CD4-positive, alpha-beta T cell treated with Interferon gamma for 1 hour (primary cell): ENCODE data around the gene AHSG.
A peak's percentile ranks its signal among the peaks of the same experiment; 100 is the strongest.

Experiments
- DNase-seq: peaks from one replicate; pipeline ENCODE4 v3.0.0-alpha.2; 2020

The AHSG gene

DNA sequence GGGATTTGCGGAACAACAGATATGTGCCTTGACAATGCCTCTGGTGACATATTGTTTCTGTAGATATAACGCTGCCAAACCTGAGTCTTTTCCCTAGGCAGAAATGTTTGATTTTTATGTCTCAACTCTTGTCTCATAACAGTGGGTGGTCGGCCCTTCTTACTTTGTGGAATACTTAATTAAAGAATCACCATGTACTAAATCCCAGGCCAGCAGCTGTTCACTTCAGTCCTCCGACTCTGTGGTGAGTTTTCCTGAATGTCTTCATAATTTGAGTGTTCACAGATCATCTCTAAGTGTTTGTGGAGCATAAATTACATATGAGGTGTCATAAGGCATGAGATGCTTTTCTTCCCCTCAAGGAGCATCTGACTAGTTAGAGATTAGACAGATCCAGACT is 33.2 kb downstream of the AHSG start:
- DNase-seq, result no peak

DNA sequence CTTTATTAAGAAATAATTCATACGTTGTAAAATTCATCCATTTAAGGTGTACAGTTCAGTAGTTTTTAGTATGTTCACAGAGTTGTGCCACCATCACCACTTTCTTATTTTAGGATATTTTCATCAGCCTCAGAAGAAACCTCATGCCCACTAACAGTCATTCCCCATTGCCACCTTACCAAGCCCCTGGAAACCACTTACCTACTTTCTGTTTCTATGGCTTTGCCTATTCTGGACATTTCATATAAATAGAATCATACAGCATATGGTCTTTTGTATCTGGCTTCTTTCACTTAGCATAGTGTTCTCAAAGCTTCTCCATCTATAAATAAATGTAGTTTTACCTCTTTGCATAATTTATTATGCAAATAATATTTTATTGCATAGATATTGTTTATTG is 34.0 kb downstream of the AHSG start:
- no peak for DNase-seq

DNA sequence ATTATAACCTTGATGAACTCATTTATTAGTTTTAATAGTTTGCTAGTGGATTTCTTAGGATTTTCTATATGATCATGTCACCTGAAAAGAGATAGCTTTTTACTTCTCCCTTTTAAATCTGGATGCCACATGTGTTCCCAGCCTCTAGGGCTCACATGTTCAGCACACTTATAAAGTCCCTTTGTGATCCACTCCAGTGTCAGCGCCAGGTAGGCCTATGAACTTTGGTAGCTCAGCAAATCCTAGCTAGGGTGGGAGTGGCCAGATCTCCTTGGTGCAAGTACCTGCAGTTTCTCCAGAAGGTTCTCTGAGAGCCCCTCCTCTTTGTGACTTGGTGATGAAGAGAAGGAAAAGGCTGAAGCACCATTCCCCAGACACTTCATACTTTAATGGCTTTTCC is 36.0 kb downstream of the AHSG start:
- no peak for DNase-seq

DNA sequence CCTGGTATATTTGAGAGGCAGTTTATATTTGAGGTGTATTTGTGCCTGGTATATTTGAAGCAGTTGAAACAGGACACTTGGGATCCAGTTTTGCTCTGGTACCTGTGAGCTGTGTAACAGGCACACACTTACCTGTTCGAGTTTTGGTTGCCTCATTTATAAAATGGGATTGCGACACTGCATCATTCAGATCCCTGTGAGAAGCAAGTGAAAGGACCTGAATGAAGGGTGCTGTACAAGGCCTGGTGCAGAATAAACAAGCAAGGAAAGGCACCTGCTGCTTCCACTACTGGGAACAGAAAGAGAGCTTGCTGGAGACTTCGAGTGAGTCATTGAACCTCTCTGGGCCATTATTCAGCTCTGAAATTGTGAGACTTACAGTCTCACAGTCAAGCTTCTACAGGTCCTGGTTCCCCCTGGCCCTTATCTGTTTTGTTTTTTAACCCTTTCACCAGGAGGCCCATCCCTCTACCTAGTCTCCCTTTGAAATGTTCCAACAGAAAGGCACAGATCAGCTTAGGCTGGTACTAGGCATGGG is 38.9 kb downstream of the AHSG start:
- DNase-seq, result no peak

DNA sequence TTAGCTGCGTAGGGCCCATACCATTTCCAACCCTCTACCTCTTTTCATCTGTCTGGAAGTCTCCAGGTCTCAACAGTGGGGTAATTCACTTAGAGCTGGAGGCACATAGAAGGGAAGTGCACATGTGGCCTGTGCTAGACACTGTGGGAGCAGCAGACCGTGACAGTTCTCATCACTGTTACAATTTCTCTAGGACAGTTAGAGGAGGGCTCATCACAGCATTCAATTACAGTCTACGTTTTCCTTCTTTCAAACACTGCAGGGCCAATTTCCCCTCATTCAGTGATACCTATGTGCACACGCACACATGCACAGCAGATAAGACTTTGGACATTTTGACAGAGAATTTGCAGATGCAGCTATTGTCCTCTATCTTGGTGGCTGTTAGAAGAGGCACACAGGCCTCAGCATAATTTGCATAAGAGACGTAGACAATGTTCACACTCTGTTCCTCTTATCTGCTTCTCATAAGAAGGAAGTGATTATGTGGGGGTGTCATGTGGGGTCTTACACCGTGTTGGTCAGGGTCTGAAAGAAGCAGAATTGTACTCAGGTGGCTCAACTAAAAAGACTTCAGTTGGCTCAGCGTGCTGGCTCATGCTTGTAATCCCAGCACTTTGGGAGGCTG is 40.3 kb downstream of the AHSG start:
- DNase-seq, result peak; percentile 4

DNA sequence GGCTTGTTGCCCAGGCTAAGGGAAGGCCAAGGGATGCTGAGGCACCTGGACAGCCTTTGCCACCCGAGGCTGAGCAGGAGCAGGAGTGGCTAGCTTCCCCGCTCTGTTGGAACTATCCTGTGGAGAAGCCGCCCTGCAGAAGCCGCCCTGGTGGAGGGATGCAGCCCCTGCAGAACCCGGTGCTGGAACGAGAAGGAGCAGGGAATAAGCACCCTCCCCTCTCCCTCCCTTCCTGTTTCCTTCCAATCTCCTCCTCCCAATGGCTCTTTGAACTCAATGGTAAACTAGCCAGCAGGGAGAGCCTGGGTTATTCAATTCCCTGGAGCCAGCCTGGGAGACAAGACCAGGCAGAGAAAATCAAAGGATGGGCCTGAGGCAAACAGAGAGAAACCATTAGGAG is 41.1 kb downstream of the AHSG start:
- DNase-seq, result no peak

DNA sequence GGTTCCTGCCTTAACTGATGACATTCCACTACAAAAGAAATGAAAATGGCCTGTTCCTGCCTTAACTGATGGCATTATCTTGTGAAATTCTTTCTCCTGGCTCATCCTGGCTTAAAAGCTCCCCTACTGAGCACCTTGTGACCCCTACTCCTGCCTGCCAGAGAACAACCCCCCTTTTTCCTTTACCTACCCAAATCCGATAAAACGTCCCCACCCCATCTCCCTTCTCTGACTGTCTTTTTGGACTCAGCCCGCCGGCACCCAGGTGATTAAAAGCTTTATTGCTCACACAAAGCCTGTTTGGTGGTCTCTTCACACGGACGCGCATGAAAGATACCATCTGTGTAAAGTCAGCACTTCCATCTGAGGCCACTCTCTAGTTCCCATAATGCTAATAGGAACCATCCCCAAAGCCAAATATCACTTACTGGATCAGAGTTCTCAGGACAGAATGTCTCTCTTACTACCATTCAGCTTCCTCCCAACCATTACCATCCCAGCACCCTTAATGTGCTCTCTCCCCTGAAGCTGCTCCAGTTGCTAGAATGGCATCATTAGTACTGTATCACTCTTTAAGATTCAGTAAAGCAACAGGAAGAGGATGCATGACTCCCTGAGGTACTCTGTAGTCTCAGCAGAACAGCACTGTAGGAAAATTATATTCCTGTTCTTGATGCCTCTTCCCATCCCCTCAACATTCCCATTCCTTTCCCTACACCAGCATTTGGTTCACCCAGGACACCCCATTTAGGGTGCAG is 50.7 kb downstream of the AHSG start:
- no peak for DNase-seq

DNA sequence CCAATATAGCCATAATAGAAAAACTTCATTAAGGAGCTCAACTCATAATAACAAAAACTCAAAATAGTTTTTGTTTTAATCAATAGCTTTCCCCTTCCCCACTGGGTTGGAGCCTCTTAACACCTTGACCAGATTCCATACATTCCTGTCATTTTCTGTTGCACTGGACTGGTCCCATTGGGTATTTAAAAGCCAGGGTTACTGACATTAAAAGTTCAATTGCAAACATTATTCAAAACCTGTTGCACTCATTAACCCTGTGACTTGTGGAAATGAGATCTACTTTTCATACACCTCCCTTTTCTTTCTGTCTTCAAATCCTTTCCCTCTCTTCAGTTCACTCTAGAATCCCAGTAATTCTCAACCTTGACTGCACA is 51.2 kb downstream of the AHSG start:
- no peak for DNase-seq

DNA sequence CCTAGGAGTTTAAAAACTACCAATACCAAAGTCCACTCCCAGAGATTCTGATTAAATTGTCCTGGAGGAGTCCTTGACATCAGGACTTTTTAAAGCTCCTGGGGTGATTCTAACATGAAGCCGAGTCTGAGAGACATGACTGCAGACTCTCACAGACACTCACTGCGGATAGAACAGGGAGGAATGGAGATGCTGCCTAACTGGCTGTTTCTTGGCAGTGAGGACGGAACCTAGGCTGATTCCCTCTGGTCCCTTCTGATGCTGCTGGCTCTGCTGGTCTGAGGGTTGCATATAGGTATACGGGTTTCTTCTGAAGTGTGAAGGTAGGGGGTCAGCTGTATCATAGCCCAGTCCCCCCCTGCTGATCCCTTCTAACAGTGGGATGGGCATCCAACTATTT is 51.6 kb downstream of the AHSG start:
- no peak for DNase-seq

DNA sequence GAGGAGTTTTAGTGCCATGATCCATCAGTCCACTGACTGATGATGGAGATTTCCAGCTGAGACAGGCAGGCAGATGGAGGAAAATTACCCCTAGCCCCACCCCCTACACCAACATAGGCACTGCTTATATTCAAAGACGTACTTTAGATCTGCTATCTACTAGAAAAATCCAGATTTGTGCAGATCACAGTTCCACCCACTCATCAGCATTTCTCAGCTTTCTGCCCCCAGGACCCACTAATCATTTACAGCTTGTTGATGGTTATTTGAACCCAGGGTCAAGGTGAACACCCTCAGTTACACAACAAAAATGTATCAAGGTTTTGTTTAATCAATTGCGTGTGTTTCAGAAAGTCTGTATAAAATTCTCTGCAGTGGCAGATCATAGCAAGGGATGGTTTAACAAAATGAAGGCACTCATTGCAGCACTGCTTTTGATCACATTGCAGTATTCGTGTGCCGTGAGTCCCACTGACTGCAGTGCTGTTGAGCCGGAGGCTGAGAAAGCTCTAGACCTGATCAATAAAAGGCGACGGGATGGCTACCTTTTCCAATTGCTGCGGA is 52.8 kb downstream of the AHSG start, which contains the start of gene HRG:
Gene HRG (plus strand): TSS at position 390 of the 564 bp plus-strand sequence. CDS start 18 bp downstream, at position 408.
- DNase-seq, result no peak

DNA sequence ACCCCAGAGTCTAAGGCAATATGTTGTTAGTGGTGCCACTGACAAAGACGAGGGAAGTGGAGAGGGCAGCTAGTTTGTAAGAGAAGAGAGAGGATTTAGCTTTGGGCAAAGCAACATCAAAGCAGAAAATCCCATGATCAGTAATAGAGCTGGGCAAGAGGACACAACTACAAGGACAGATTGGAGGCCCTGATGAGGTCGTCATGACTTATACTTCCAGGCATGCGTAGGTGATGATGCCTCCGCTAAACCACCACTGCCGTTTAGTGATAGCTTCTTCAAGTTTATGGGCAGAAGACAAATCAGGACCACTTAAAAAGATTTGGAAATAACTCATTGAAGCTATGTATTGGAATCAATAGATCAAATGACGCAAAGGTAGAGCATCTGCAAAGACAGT is 55.6 kb downstream of the AHSG start:
- no peak for DNase-seq

DNA sequence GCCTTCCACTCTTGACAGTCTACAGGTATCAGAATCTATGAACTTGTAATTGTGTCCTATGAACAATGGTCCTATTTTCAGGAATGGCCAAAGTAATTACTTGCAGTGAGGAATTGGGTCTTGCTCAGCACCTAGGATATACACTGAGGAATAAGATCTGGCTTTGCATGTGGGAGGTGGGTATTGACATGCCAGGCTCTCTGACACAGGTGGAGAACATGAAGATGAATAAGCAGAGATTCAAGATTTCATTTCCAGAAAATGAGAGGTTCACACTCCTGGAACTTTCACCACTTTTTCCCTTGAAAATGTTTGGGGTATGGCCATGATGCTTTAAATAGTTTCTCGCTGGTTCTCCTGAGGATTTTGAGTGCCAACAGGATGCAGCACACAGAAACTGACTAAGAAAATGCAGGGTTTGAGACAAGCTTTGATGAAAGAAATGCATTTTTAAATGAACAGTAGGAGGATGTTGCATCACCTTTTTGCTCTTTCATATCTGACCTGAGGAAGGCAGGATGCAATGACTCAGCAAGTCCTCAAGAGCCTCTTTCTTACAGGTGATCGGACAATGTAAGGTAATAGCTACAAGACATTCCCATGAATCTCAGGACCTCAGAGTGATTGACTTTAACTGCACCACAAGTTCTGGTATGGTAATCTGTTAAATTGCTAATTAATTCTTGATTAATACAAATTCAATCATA is 56.7 kb downstream of the AHSG start:
- no peak for DNase-seq

DNA sequence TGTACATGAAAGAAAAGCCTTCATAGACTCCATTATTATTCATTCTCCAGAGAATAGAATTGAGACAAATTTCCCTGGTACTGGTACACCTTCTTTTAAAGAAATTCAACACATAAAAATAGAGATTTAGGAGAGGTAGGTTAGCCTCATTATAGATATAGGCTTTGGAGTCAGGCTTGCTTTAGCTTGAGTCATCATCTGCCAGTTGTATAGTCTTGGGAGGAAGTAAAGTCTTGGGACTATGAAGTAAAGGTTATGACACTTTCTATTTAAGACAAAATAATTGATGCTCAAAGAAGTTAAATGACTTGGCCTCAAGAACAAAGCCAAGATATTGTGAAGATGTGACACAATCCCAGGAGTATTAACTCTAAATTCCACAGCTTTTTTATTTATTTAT is 57.3 kb downstream of the AHSG start:
- DNase-seq, result no peak
